ENCODE measurements around the gene PDE4C.
A peak's percentile ranks its signal among the peaks of the same experiment; 100 is the strongest.
"Not testable (repeated sequence)": the region's sequence is repeated elsewhere in the genome, so short reads cannot be mapped to it uniquely, and the experiment has no call there.

PDE4C gene

DNA sequence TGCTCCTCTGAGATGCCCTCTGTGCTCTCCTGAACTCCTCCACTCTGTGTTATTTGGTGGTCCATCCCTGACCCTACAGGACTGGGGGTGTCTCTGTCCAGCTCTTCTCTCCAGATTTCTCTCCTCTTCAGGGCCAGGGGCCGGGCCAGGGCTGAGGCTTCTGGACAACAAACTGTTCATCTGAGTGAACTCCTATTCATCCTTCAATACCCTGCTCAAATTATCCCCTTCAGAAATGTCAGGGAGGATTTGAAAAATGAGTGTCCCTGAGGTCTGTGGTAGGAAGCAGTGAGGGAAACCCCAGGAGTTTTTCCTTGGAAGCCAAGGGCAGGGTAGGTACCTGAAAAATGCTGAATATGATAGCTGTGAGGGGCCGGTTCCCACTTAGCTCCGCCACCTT is 7.6 kb downstream of the PDE4C start:
- DNase-seq (ENCODE audit: insufficient read length, low spot score): no peak
- no peak for FAIRE-seq
- TF ChIP-seq PAX5 (IDR thresholded peaks at IDR 0.05; ENCODE audit: insufficient read depth, low read length, severe bottlenecking) (no peak), SPI1 (IDR thresholded peaks at IDR 0.05; ENCODE audit: low read depth, low read length) (no peak), POU2F2 (IDR thresholded peaks at IDR 0.05; ENCODE audit: low read depth, low read length) (no peak), TAF1 (IDR thresholded peaks at IDR 0.05; ENCODE audit: low read depth, low read length) (no peak), POLR2A (IDR thresholded peaks at IDR 0.05; ENCODE audit: low read depth, low read length) (no peak), POLR2AphosphoS5 (IDR thresholded peaks at IDR 0.05; ENCODE audit: low read depth, low read length) (no peak)

DNA sequence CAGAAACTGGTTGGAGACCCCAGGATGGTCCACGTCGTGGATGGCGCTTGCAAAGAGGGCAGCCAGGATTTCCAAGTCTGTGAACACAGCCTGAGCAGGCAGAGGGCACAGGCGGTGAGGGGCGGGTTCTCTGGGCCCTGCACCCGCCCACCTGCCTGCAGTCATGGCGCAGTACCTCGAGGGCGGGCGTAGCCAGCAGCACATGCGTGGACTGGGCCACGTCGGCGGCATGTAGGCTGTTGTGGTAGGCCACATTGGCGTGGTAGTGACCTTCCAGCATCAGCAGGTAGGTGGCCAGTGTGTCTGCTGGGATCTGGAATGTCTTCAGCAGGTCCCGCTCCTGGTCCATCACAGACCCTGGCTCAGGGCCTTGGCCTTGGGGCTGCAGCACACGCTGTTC is 8.1 kb downstream of the PDE4C start:
- TF ChIP-seq TAF1 (IDR thresholded peaks at IDR 0.05; ENCODE audit: low read depth, low read length): no peak
- TF ChIP-seq PAX5 (IDR thresholded peaks at IDR 0.05; ENCODE audit: insufficient read depth, low read length, severe bottlenecking): no peak
- TF ChIP-seq POLR2AphosphoS5 (IDR thresholded peaks at IDR 0.05; ENCODE audit: low read depth, low read length): no peak
- no peak for TF ChIP-seq SPI1 (IDR thresholded peaks at IDR 0.05; ENCODE audit: low read depth, low read length)
- no peak for TF ChIP-seq POLR2A (IDR thresholded peaks at IDR 0.05; ENCODE audit: low read depth, low read length)
- FAIRE-seq: no peak
- DNase-seq (ENCODE audit: insufficient read length, low spot score): no peak

DNA sequence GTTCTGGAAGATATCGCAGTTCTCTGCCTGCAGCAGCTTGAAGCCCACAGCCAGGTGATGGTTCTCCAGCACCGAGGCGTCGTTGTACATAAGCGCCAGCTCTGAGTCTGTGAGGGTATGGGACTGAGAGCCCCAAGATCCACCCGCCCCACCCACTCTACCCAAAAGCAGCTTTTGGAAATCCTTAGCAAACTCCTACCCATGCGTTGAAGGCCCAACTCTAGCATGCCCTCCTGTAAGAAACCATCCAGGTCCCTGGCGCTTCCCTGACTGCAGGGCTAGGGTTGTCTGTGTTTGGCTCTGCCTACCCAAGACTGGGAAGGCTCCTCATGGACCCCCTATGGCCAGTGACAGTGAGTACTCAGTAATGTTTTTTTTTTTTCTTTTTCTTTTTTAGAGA is 9.4 kb downstream of the PDE4C start:
- no peak for FAIRE-seq

DNA sequence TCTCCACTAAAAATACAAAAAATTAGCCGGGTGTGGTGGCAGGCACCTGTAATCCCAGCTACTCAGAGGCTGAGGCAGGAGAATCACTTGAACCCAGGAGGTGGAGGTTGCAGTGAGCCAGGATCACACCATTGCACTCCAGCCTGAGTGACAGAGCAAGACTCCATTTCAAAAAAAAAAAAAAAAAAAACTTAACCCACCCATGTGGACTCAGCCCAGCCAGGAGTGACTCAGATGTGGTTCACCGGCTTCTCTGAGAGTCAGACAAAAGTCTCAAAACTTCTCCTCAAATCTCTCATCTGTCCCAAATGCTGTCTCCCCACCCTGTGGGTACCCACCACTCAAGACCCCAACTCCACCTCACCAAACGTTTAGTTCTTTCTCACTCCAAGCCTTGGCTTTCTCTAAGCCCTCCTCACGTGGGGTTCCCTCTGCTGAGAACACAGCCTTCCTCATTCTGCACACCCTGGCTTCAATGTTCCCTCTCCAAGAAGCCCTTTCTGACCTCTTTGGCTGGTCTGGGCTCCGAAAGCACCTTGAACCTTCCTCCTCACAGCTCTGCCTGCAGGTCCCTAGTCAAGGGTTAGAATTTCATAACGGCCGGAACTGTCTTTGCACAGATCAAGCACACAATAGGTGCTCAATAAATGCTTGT is 11.3 kb downstream of the PDE4C start:
- TF ChIP-seq POLR2AphosphoS5 (IDR thresholded peaks at IDR 0.05; ENCODE audit: low read depth, low read length) (no peak), PAX5 (IDR thresholded peaks at IDR 0.05; ENCODE audit: insufficient read depth, low read length, severe bottlenecking) (no peak), TAF1 (IDR thresholded peaks at IDR 0.05; ENCODE audit: low read depth, low read length) (no peak), POLR2A (IDR thresholded peaks at IDR 0.05; ENCODE audit: low read depth, low read length) (no peak), SPI1 (IDR thresholded peaks at IDR 0.05; ENCODE audit: low read depth, low read length) (no peak), POU2F2 (IDR thresholded peaks at IDR 0.05; ENCODE audit: low read depth, low read length) (no peak)
- no peak for DNase-seq (ENCODE audit: insufficient read length, low spot score)
- FAIRE-seq: no peak

More for the DNA sequence above, 9.4 kb downstream of the PDE4C start:
- no peak for DNase-seq (ENCODE audit: insufficient read length, low spot score)
- TF ChIP-seq POU2F2 (IDR thresholded peaks at IDR 0.05; ENCODE audit: low read depth, low read length): no peak
- no peak for TF ChIP-seq POLR2A (IDR thresholded peaks at IDR 0.05; ENCODE audit: low read depth, low read length)
- TF ChIP-seq POLR2AphosphoS5 (IDR thresholded peaks at IDR 0.05; ENCODE audit: low read depth, low read length): no peak
- no peak for TF ChIP-seq SPI1 (IDR thresholded peaks at IDR 0.05; ENCODE audit: low read depth, low read length)
- no peak for TF ChIP-seq TAF1 (IDR thresholded peaks at IDR 0.05; ENCODE audit: low read depth, low read length)
- no peak for TF ChIP-seq PAX5 (IDR thresholded peaks at IDR 0.05; ENCODE audit: insufficient read depth, low read length, severe bottlenecking)

DNA sequence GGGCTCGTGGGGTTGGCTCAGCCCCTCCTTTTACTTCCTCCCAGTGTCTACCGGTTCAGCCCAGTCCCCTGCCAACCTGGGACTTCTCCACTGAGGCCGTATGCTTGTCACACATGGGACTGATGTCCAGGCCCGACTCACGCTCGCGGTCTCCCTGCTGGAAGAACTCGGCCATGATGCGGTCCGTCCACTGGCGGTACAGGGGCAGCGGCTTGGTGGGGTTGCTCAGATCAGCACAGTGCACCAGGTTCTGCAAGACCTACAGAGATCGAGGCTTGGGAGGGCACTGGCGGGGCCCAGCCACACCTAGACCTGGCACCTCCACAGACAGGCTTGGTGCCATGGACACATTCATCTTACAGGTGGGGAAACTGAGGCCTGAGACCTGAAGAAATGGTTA is 14.6 kb downstream of the PDE4C start:
- no peak for FAIRE-seq

DNA sequence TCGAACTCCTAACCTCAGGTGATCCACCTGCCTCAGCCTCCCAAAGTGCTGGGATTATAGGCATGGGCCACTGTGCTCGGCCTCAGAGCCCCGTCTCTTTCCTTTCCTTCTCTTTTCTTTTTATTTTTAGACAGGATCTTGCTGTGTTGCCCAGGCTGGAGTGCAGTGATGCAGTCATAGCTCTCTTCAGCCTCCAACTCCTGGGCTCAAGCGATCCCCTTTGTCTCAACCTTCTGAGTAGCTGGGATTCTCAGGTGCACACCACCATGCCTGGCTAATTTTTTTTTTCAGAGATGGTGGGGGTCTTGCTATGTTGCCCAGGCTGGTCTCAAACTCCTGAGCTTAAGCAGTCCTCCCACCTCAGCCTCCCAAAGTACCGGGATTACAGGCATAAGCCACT is 16.3 kb downstream of the PDE4C start:
- FAIRE-seq; DNase-seq (ENCODE audit: insufficient read length, low spot score): not testable (repeated sequence)

More for the DNA sequence above, 14.6 kb downstream of the PDE4C start:
- no peak for TF ChIP-seq POLR2A (IDR thresholded peaks at IDR 0.05; ENCODE audit: low read depth, low read length)
- no peak for TF ChIP-seq POLR2AphosphoS5 (IDR thresholded peaks at IDR 0.05; ENCODE audit: low read depth, low read length)
- TF ChIP-seq SPI1 (IDR thresholded peaks at IDR 0.05; ENCODE audit: low read depth, low read length): no peak
- TF ChIP-seq TAF1 (IDR thresholded peaks at IDR 0.05; ENCODE audit: low read depth, low read length): no peak
- TF ChIP-seq POU2F2 (IDR thresholded peaks at IDR 0.05; ENCODE audit: low read depth, low read length): no peak
- TF ChIP-seq PAX5 (IDR thresholded peaks at IDR 0.05; ENCODE audit: insufficient read depth, low read length, severe bottlenecking): no peak
- DNase-seq (ENCODE audit: insufficient read length, low spot score): no peak

DNA sequence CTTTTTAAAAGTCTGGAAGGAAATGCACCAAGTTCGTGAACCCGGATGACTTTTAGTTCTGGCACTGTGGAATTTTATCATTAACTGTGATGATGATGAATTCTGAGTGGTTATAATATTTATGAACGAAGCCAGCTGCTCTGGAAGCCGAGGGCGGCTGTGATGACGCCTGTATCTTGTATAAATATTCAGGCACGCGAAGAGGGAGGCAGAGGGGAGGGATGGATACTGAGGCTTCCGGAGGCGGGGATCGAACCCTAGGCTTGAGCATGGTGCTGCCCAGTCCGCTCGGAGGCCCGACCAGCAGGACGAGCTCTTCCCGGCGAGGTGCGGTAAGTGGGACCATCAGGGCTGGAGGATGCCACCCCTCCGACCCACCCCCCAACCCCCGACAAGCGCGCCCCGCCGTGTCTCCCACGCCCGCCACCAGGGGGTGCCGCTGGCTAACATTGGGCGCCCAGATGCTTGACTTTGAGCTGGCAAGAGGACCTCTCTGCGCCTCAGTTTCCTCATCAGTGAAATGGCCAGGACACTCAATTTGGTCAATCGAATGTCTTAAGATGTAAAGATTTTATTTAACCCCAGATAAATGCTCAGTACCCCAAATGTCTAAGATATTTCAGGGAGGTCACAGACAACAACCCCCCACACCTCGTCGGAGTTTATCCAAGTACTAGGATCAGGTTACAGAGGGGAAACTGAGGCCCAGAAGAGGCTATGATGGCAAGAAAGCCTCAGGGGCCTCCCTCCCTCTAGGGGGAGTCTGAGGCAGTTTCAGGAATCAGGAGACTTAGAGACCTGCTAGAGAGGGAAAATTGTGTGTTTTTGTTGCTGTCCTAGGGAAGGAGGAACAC is 17.9 kb downstream of the PDE4C start:
- peak; percentile 43 for FAIRE-seq
- TF ChIP-seq SPI1 (IDR thresholded peaks at IDR 0.05; ENCODE audit: low read depth, low read length): no peak
- TF ChIP-seq TAF1 (IDR thresholded peaks at IDR 0.05; ENCODE audit: low read depth, low read length): no peak
- no peak for TF ChIP-seq PAX5 (IDR thresholded peaks at IDR 0.05; ENCODE audit: insufficient read depth, low read length, severe bottlenecking)
- TF ChIP-seq POU2F2 (IDR thresholded peaks at IDR 0.05; ENCODE audit: low read depth, low read length): no peak
- no peak for TF ChIP-seq POLR2A (IDR thresholded peaks at IDR 0.05; ENCODE audit: low read depth, low read length)
- no peak for TF ChIP-seq POLR2AphosphoS5 (IDR thresholded peaks at IDR 0.05; ENCODE audit: low read depth, low read length)
- no peak for DNase-seq (ENCODE audit: insufficient read length, low spot score)

DNA sequence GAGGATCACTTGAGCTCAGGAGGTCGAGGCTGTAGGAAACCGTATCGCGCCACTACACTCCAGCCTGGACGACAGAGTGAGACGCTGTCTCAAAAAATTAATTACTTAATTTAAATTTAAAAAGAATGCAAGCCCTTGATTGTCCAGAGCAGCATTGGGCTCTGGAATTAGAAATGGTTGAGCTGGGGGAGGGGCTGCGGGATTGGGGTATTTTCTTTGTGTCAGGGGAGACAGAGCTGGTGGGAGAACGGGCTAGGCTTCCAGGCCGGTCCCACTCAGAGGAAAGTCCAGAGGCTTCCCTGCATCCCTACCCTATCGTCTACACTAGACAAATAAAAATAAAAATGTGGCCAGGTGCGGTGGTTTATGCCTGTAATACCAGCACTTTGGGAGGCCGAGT is 20.2 kb downstream of the PDE4C start:
- FAIRE-seq (no peak), DNase-seq (ENCODE audit: insufficient read length, low spot score) (no peak)
- TF ChIP-seq PAX5 (IDR thresholded peaks at IDR 0.05; ENCODE audit: insufficient read depth, low read length, severe bottlenecking) (no peak), POLR2A (IDR thresholded peaks at IDR 0.05; ENCODE audit: low read depth, low read length) (no peak), SPI1 (IDR thresholded peaks at IDR 0.05; ENCODE audit: low read depth, low read length) (no peak), TAF1 (IDR thresholded peaks at IDR 0.05; ENCODE audit: low read depth, low read length) (no peak), POLR2AphosphoS5 (IDR thresholded peaks at IDR 0.05; ENCODE audit: low read depth, low read length) (no peak), POU2F2 (IDR thresholded peaks at IDR 0.05; ENCODE audit: low read depth, low read length) (no peak)

DNA sequence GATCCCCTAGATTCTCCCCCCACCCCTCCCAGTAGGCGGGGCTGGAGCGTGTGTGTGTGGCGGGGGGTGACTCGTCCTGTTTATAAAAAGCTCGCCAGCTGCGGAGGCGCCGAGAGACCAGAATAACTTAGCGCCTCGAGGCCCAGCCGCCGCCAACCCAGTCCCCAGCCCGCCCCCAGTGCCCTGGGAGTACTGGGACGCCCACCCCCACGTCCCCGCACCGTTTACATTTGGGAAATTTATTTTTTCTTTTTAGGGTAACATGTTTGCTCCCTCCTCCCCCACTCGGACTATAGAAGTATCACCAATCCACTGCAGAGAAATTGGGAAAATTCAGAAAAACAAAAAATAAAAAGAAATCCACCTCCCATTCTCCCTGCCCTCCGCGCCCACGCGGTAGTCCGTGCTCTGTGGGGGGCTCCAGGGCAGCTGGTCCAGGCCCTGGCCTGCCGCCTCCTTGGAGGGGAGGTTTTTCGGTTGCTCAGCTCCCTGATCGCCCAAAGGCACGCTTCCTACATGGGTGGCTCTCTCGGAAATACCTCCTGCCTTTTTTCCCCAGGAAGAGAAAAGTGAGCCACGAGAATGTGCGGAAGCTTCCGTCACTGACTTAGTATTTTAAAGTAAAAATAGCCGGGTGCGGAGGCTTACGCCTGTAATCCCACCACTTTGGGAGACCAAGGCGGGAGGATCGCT is 20.9 kb downstream of the PDE4C start:
- DNase-seq (ENCODE audit: insufficient read length, low spot score): peak; percentile 72
- peak; percentile 28 for FAIRE-seq

More for the DNA sequence above, 20.9 kb downstream of the PDE4C start:
- TF ChIP-seq POLR2AphosphoS5 (IDR thresholded peaks at IDR 0.05; ENCODE audit: low read depth, low read length) (no peak), POU2F2 (IDR thresholded peaks at IDR 0.05; ENCODE audit: low read depth, low read length) (no peak), SPI1 (IDR thresholded peaks at IDR 0.05; ENCODE audit: low read depth, low read length) (no peak), TAF1 (IDR thresholded peaks at IDR 0.05; ENCODE audit: low read depth, low read length) (no peak), POLR2A (IDR thresholded peaks at IDR 0.05; ENCODE audit: low read depth, low read length) (no peak), PAX5 (IDR thresholded peaks at IDR 0.05; ENCODE audit: insufficient read depth, low read length, severe bottlenecking) (no peak)
